Dermis microvascular lymphatic vessel endothelial cell (primary cell): ENCODE measurements around the gene SNX2. TPM values are rescaled to one million over a fixed set of nuclear protein-coding genes. Genes with fewer than 3 reads are reported as not detected.

Source experiments
- DNase-seq, 2 donors: peaks; one replicate each; pipeline versions ENCODE4 v3.0.0 to v3.0.0-alpha.2; 2010; ENCODE audit warnings: low read depth in 2 of 2
- total RNA-seq: library from RNA; depleted of rRNA; stranded (reverse); fragments of >200 nt; gene quantifications from 2 replicates; pipeline ENCODE4 v1.2.1, GENCODE V29; 2014

Gene SNX2
- total RNA-seq, 1 donor from 2014 or later, result 99.4 TPM

DNA sequence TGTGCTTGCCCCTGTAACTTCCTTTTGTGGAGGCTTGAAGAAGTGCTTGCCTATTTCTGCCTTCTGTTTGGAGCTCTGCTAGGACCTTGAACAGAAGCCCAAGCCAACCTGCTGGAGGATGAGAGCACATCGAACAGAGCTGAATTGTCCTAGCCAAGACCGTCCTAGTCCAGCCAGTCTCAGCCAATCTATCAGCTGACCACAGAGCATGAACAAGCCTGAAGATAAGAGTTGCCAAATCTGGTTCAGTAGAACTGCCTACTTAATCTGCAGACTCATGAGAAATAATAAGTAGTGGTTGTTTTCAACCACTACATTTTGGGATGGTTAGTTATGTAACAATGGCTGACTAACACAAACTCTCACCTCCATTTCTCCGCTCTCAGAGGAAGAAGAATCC, 4.4 kb upstream of the SNX2 start:
- DNase-seq, result no peak

- no peak for DNase-seq
Measured at GRCh38 chr5:122772446-122772845, 2.4 kb upstream of the SNX2 start.

DNA sequence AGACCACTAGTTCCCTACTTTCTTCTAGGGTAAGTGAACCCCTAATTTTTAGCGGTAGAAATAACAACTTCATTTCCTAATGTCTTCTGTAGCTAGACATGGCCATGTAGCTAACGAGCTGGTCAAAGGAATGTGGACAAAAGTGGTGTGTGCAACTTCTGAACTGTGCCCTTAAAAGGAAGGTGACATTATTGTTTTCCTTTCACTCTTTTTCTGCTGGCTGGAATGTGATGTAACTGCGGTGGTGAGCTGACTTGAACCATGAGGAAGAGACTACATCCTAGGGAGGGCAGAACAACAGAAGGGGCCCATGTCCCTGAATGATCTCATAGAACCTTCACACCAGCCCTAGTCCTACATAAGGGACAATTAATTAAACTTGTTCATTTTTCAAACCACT, 1.3 kb upstream of the SNX2 start:
- DNase-seq, result peak; percentile 14 to 24

DNA sequence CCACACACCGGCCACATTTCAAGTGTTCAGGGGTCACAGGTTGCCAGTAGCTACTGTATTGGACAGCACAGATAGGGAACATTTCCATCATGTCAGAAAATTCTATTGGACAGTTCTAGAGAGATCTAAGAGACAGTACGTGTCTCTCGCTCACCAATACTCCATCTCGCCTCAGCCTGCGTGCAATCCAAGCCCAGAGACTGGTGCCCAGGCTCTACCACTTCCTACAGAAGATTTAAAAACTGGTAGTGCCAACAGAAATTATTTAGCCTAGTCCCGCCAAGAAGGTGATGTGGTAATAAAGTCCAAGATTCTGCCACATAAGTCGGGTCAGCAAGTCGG, 390 bp upstream of the SNX2 start:
- peak in 1 of 2 donors; percentile 4 for DNase-seq

DNA sequence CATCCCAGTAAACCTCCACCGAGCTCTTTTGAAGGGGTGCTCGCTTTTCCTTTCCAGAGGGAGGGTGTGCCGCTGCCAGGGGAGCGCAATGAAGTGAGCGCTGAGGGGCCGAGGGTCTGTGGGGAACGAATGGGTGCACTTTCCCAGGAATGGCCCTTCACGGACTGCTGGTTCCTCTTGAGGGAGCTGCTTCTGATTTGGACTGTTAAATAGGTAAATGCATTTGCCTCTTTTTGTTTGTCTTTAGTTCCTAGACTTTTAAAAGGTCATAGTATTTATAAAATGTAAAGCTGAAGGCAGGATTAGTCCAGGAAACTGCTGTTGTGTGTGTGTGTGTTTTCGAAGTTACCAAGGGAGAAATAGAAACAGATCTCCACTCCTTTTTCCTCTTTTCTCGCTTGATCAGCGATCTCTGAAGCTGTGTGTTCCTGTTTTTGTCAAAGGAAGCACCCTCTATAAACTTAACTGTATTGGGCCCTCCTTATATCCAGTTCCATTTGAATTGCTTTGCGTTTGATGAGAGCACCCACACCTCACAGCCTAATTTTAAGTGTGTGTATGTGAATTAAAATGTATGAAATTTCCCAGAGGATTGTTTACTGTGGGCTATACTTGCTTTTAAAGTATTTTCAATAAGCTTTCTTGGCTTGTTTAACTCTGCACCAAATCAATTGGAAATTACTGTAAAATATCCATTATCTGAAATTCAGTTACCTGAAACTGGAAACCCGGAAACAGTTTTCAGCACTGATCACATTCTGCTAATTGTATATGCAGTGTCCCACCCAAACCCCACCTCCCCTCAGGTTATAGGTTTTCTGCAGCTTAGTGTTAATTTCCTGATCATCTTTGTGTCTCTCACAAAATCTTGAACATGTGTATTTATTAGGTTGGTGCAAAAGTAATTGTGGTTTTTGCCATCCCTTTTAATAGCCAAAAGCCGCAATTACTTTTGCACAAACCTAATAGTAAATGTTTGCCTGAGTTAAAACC, 966 bp downstream of the SNX2 start:
- DNase-seq, result peak; percentile 71 to 72

GRCh38 chr5:122778157-122778556, 3.3 kb downstream of the SNX2 start:
- no peak for DNase-seq

DNA sequence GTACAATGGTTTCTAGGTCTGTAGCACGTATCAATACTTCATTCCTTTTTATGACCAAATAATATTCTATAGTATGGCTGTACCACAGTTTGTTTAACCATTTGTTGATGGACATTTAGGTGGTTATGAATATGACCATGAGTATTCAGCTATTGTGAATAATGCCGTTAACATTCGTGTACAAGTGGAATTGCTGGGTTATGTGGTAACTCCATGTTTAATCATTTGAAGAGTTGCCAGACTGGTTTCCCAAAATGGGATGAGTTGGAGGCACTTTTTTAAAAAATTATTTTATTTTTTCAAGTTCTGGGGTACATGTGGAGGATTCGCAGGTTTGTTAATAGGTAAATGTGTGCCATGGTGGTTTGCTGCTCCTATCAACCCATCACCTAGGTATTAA, 4.6 kb downstream of the SNX2 start:
- DNase-seq, result no peak

DNA sequence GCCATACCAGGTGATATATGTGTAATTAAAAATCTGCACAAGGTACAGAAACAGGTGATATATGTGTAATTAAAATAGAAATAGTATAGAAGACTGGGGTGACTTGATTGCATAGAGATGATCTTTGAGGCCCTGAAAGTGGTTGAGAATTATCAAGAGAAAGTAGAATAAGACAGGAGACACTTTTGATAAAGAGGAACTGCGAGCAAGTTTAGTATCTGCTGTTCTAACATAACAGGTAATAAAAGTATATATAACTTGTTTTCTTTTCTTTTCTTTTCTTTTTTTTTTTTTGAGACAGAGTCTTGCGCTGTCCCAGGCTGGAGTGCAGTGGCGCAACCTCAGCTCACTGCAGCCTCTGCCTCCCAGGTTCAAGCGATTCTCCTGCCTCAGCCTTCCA, 5.4 kb downstream of the SNX2 start:
- DNase-seq, result no peak

DNA sequence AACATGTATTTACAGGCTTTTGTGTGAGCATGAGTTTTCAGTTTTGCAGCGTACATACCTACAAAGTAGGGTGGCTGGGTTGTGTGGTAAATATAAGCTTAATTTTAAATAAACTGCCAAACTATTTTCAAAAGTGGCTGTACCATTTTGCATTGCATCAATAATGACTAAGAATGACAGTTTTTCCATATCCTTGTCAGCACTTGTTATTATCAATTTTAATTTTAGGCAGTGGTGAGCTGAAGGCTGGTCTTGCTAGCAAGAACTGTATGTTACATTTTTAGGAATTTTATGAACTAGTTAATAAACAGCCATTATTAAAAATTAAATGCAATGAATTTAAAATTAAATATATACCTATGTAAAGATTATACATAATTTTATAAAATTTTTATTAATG, 6.6 kb downstream of the SNX2 start:
- DNase-seq, result no peak

DNA sequence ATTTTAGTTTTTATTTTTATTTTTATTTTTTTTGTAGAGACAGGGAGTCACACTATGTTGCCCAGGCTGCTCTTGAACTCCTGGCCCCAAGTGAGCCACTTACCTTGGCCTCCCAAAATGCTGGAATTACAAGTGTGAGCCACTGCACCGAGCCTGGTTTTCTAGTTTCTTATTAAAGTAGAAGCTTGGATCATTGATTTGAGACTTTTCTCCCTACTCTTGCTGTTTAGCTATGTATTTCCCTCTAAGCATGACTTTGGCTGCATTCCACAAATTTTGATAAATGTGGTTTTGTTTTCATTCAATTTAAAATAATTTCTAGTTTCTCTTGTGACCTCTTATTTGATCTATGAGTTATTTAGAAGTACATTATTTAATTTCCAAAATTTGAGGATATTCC, 10.4 kb downstream of the SNX2 start:
- DNase-seq, result no peak

DNA sequence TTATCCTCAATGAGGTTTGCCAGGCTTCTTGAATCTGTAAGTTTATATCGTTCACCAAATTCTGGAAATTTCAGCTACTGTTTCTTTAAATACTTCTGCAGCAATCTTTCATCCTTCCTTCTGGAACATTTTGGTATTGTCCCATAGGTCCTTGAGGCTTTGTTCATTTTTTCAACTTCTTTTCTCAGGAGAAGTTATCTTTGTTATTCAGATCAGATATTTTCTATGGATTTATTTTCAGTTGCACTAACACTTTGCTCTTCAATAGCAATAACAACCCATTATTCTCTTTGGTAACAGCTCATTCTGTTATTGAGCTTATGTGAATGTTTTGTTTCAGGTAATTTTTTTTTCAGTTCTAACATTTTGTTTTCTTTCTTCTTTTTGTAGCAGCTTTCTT, 13.5 kb downstream of the SNX2 start:
- DNase-seq, result no peak

DNA sequence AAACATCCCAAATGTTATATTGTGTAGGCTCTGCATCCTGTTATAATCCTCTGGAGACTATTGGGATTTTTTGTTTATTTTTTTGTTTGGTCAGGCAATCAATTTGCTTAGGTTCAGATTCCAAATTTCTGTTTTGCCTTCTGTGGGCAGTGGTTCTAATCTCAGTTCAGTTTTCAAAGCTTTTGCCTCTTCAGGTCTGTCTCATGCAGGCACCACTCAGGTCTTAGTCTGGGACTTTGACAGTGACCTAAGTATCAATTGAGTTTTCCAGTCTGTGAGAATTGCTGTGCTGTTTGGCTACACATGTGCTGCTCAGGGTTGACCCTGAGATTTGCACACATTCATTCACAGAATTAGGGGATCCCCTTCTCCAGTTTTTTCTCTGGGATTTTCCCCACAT, 14.1 kb downstream of the SNX2 start:
- DNase-seq, result no peak

- DNase-seq, result no peak
Measured at GRCh38 chr5:122789461-122790171, 14.7 kb downstream of the SNX2 start.

DNA sequence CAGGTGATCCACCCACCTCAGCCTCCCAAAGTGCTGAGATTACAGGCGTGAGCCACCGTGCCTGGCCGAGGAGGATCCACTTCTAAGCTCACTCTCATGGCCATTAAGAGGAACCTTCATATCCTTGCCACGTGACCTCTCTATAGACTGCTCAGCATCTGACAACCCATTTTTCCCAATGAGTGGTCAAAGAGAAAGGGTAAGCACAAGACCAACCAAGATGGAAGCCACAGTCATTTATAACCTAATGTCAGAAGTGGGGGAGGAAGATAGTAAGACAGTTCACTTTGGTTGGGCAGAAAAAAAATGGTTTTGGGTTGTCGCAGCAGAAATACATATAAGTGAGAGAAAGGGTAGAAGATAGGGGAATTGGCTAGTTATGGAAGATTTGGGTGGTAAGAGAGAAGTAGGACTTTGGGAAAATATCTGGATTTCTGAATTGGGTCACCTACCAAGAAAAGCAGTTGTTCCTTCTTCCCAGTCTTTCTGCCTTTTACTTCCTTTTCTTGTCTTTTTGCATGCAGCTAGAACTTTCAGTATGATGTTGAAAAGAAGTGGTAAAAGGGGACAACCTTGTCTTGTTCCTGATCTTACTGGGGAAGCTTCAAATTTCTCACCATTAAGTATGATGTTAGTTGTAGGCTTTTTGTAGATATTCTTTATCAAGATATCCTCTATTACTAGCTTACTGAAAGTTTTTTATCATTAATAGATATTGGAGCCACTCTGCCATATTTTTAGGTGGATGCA, 15.6 kb downstream of the SNX2 start:
- no peak for DNase-seq

DNA sequence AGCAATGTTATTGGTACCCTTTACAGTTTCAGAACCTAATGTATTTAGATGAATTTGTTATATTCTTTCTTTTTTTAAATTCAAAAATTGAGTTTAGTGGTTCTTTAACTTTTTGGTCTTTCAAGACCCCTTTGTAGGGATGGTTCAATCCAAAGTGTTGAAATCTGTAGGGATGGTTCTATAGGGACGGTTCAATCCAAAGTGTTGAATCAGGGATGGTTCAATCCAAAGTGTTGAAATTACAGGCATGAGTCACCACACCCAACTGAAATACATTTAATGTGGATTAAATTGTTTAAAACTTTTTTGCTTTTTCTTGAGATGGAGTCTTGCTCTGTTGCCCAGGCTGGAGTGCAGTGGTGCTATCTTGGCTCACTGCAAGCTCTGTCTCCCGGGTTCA, 30.6 kb downstream of the SNX2 start:
- DNase-seq, result no peak

DNA sequence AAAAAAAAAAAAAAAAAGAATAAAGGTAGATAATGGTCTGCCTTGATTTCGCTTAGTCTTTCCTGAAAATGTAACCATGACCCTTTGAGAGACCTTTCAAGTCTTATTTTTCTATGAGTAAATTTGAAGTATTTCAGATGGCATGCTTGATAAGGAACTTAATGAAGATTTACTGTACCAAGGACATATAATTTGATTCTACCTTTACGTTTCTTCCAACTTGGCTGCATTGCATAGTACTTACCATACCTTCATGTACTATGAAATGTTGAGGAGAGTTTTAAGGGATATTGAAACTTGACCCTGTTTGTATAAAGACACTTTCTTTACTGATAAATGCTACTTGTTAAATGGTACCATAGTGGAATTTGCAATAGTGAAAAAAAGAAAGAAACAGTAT, 35.5 kb downstream of the SNX2 start:
- no peak for DNase-seq

- no peak for DNase-seq
Measured at GRCh38 chr5:122815218-122815767, 40.4 kb downstream of the SNX2 start.

- DNase-seq, result no peak
Measured at GRCh38 chr5:122816756-122817155, 41.9 kb downstream of the SNX2 start.

GRCh38 chr5:122831984-122832383, 57.1 kb downstream of the SNX2 start:
- DNase-seq, result no peak

GRCh38 chr5:122835681-122836080, 60.8 kb downstream of the SNX2 start:
- no peak for DNase-seq

DNA sequence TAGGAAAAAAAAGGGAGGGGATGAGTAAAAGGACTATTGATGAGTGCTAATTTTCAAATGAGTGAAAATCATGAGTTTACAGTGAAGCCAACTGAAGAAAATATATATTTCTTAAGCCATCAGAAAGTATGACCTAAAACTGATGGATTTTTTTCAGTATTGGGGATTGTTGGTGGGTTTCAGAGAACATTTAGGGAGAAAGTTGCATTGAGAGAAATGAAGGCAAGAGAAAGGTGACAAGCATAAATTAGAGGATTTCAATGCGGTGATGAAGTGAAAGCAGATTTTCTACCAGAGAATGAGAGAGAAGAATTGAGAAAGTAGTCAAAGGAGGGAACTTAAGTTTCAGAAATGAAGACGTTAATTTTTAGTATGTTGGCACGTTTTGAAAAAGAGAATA, 62.1 kb downstream of the SNX2 start:
- no peak for DNase-seq

DNA sequence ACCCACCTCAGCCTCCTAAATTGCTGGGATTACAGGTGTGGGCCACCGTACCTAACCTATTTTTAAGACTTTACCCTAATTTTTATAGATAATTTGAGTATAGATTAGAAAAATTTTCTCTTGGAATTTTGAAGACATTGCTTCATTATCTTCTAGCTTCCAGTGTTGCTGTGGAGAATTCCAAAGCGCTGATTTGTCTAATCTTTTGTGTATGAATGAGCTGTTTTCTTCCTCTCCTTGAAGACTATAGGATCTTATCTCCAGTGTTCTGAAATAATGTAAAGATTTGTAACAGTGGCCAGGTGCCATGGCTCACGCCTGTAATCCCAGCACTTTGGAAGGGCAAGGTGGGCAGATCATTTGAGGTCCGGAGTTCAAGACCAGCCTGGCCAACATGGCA, 64.9 kb downstream of the SNX2 start:
- no peak for DNase-seq
